Cardiac fibroblast (primary cell): ENCODE data around the gene PLPPR5.

ENCODE experiments used
- DNase-seq, 2 donors: peaks; one replicate each; pipeline versions ENCODE4 v3.0.0 to v3.0.0-alpha.2; 2010; ENCODE audit warnings: low read depth in 2 of 2
- H3K4me3 ChIP-seq, 2 donors: replicated peaks in 1 of 2; 1 replicate in 1 of 2; 2 replicates in 1 of 2; pipeline ENCODE4 v1.5.1; 2011; ENCODE audit warnings: low read depth in 2 of 2, low read length in 2 of 2, mild to moderate bottlenecking in 2 of 2, moderate library complexity in 1 of 2
- CTCF ChIP-seq: IDR thresholded peaks from one replicate; pipeline ENCODE4 v1.5.1; 2011; ENCODE audit warnings: low read depth, mild to moderate bottlenecking, low read length, inconsistent platforms

PLPPR5 gene

GRCh38 chr1:98937347-98937746, 67.3 kb downstream of the PLPPR5 start:
- TF ChIP-seq CTCF, result no peak
- no peak for DNase-seq
- no peak overlapping the region for H3K4me3 ChIP-seq

GRCh38 chr1:98932184-98932583, 72.5 kb downstream of the PLPPR5 start:
- no peak overlapping the region for H3K4me3 ChIP-seq
- no peak for TF ChIP-seq CTCF
- DNase-seq, result no peak

- no peak overlapping the region for H3K4me3 ChIP-seq
- TF ChIP-seq CTCF, result no peak
- peak in 1 of 2 donors; percentile 12 for DNase-seq
Observed at GRCh38 chr1:98931128-98931835, 73.4 kb downstream of the PLPPR5 start.

GRCh38 chr1:98929437-98929836, 75.2 kb downstream of the PLPPR5 start:
- DNase-seq, result no peak
- no peak overlapping the region for H3K4me3 ChIP-seq
- TF ChIP-seq CTCF, result no peak

GRCh38 chr1:98926597-98926996, 78.1 kb downstream of the PLPPR5 start:
- H3K4me3 ChIP-seq, result no peak overlapping the region
- no peak for TF ChIP-seq CTCF
- DNase-seq, result no peak

GRCh38 chr1:98924977-98925376, 79.7 kb downstream of the PLPPR5 start:
- DNase-seq, result no peak
- H3K4me3 ChIP-seq, result no peak overlapping the region
- no peak for TF ChIP-seq CTCF

GRCh38 chr1:98923667-98924066, 81.0 kb downstream of the PLPPR5 start:
- no peak for TF ChIP-seq CTCF
- DNase-seq, result no peak

More at GRCh38 chr1:98923667-98924066, 81.0 kb downstream of the PLPPR5 start:
- no peak overlapping the region for H3K4me3 ChIP-seq
